SJSA1 (cell line): ENCODE results near the gene ZSCAN5C. TPM values are rescaled to one million over a fixed set of nuclear protein-coding genes. Genes with fewer than 3 reads are reported as not detected.
"Not testable (repeated sequence)": the region's sequence is repeated elsewhere in the genome, so short reads cannot be mapped to it uniquely, and the experiment has no call there.

Source experiments
- DNase-seq, 2 experiments: peaks; one replicate each; pipeline ENCODE4 v3.0.0-alpha.2; 2015 to 2020; ENCODE audit warnings: low spot score in 2 of 2, low read depth in 1 of 2
- H3K27ac ChIP-seq: fragments of 250-450 bp; sonication (Bioruptor Pico); 2 replicates; pipeline ENCODE4 v1.5.1; 2020; ENCODE audit warnings: mild to moderate bottlenecking, moderate library complexity
- H3K27me3 ChIP-seq: fragments of 250-450 bp; sonication (Bioruptor Pico); replicated peaks from 2 replicates; pipeline ENCODE4 v1.5.1; 2020; ENCODE audit warnings: mild to moderate bottlenecking, moderate library complexity
- H3K36me3 ChIP-seq: fragments of 250-450 bp; sonication (Bioruptor Pico); 2 replicates; pipeline ENCODE4 v1.5.1; 2020; ENCODE audit warnings: mild to moderate bottlenecking
- H3K4me1 ChIP-seq: fragments of 250-450 bp; sonication (Bioruptor Pico); replicated peaks from 2 replicates; pipeline ENCODE4 v1.6.1; 2021; ENCODE audit warnings: mild to moderate bottlenecking
- H3K4me3 ChIP-seq: fragments of 250-450 bp; sonication (Bioruptor Pico); 2 replicates; pipeline ENCODE4 v1.5.1; 2020; ENCODE audit warnings: mild to moderate bottlenecking
- H3K9me3 ChIP-seq: fragments of 250-450 bp; sonication (Bioruptor Pico); replicated peaks from 2 replicates; pipeline ENCODE4 v1.5.1; 2020; ENCODE audit warnings: mild to moderate bottlenecking
- total RNA-seq: library from RNA; depleted of rRNA; stranded (reverse); fragments of >200 nt; shearing (Covaris generic); gene quantifications from 2 replicates; pipeline ENCODE4 v1.2.3, GENCODE V29; 2014

ZSCAN5C gene
- total RNA-seq, 1 experiment from 2014 or later: not detected

- no peak for DNase-seq
- H3K9me3 ChIP-seq: no peaks in the 10 kb centered on the region
- H3K27ac ChIP-seq: no peak overlapping the region
- no peaks in the 10 kb centered on the region for H3K27me3 ChIP-seq
- no peaks in the 10 kb centered on the region for H3K4me1 ChIP-seq
- H3K4me3 ChIP-seq: no peak overlapping the region
- H3K36me3 ChIP-seq: no peaks in the 10 kb centered on the region
Observed at GRCh38 chr19:56174086-56174485, 28.0 kb upstream of the ZSCAN5C start.

- DNase-seq: no peak
- Histone ChIP-seq H3K27ac (no peak overlapping the region), H3K4me3 (no peak overlapping the region), H3K27me3 (no peaks in the 10 kb centered on the region), H3K4me1 (no peaks in the 10 kb centered on the region), H3K9me3 (no peaks in the 10 kb centered on the region), H3K36me3 (no peaks in the 10 kb centered on the region)
Observed at GRCh38 chr19:56174550-56174949, 27.5 kb upstream of the ZSCAN5C start.

- not testable (repeated sequence) for H3K27me3 ChIP-seq, H3K9me3 ChIP-seq, H3K4me1 ChIP-seq, DNase-seq, H3K4me3 ChIP-seq, H3K36me3 ChIP-seq, H3K27ac ChIP-seq
Observed at GRCh38 chr19:56175861-56176307, 26.2 kb upstream of the ZSCAN5C start, which contains the start of gene GALP. Gene GALP, plus strand, starts transcription at chr19:56176008. Its CDS starts 1,101 bp downstream, at chr19:56177109.

GRCh38 chr19:56176310-56176709 lies 25.8 kb upstream of the ZSCAN5C start:
- not testable (repeated sequence) for H3K4me1 ChIP-seq, H3K27ac ChIP-seq, H3K27me3 ChIP-seq, H3K4me3 ChIP-seq, H3K36me3 ChIP-seq, DNase-seq, H3K9me3 ChIP-seq

GRCh38 chr19:56176881-56177280 lies 25.2 kb upstream of the ZSCAN5C start:
- Histone ChIP-seq H3K27ac (no peak overlapping the region), H3K4me3 (no peak overlapping the region), H3K27me3 (no peaks in the 10 kb centered on the region), H3K9me3 (no peaks in the 10 kb centered on the region), H3K4me1 (no peaks in the 10 kb centered on the region), H3K36me3 (no peaks in the 10 kb centered on the region)
- no peak for DNase-seq

GRCh38 chr19:56177564-56178243 lies 24.4 kb upstream of the ZSCAN5C start:
- H3K4me3 ChIP-seq: no peak overlapping the region
- H3K27ac ChIP-seq: no peak overlapping the region
- H3K36me3 ChIP-seq: no peaks in the 10 kb centered on the region
- no peaks in the 10 kb centered on the region for H3K4me1 ChIP-seq
- H3K27me3 ChIP-seq: no peaks in the 10 kb centered on the region
- no peaks in the 10 kb centered on the region for H3K9me3 ChIP-seq
- DNase-seq: no peak

- Histone ChIP-seq H3K27me3 (no peaks in the 10 kb centered on the region), H3K9me3 (no peaks in the 10 kb centered on the region; the same call in 1 of the 2 replicates), H3K4me3 (no peak overlapping the region), H3K27ac (no peak overlapping the region), H3K36me3 (no peaks in the 10 kb centered on the region), H3K4me1 (no peaks in the 10 kb centered on the region)
- DNase-seq: no peak
Observed at GRCh38 chr19:56189785-56190184, 12.3 kb upstream of the ZSCAN5C start.

- Histone ChIP-seq H3K27ac (no peak overlapping the region), H3K4me3 (no peak overlapping the region), H3K9me3 (no peaks in the 10 kb centered on the region; the same call in 1 of the 2 replicates), H3K36me3 (no peaks in the 10 kb centered on the region), H3K4me1 (no peaks in the 10 kb centered on the region), H3K27me3 (no peaks in the 10 kb centered on the region)
- DNase-seq: no peak
Observed at GRCh38 chr19:56191115-56191514, 11.0 kb upstream of the ZSCAN5C start.

- Histone ChIP-seq H3K4me3 (no peak overlapping the region), H3K9me3 (peaks cover 3% of the 10 kb centered on the region; the same call in 1 of the 2 replicates), H3K4me1 (no peaks in the 10 kb centered on the region), H3K27ac (no peak overlapping the region), H3K36me3 (no peaks in the 10 kb centered on the region), H3K27me3 (no peaks in the 10 kb centered on the region)
- DNase-seq: no peak
Observed at GRCh38 chr19:56191711-56192110, 10.4 kb upstream of the ZSCAN5C start.

GRCh38 chr19:56193981-56194640 lies 8.0 kb upstream of the ZSCAN5C start:
- Histone ChIP-seq H3K27me3 (no peaks in the 10 kb centered on the region), H3K9me3 (0 out of 2 replicates have a peak, but pooled peaks cover 3% of the 10 kb centered on the region), H3K27ac (no peak overlapping the region), H3K36me3 (no peaks in the 10 kb centered on the region), H3K4me3 (no peak overlapping the region), H3K4me1 (no peaks in the 10 kb centered on the region)
- DNase-seq: no peak

- not testable (repeated sequence) for H3K4me1 ChIP-seq
Observed at GRCh38 chr19:56197646-56198045, 4.4 kb upstream of the ZSCAN5C start, which contains the start of gene ZSCAN5B. Gene ZSCAN5B, minus strand, starts transcription at chr19:56197783. Its CDS starts 4,731 bp downstream, at chr19:56193052.

GRCh38 chr19:56199687-56200086 lies 2.4 kb upstream of the ZSCAN5C start:
- H3K9me3 ChIP-seq: 0 out of 2 replicates have a peak, but pooled peaks cover 3% of the 10 kb centered on the region

More at GRCh38 chr19:56197646-56198045, 4.4 kb upstream of the ZSCAN5C start, which contains the start of gene ZSCAN5B:
- H3K9me3 ChIP-seq, H3K4me3 ChIP-seq, H3K27me3 ChIP-seq, DNase-seq, H3K27ac ChIP-seq, H3K36me3 ChIP-seq: not testable (repeated sequence)

GRCh38 chr19:56207581-56207980 lies 5.5 kb downstream of the ZSCAN5C start:
- not testable (repeated sequence) for H3K27me3 ChIP-seq, H3K4me1 ChIP-seq, H3K27ac ChIP-seq, DNase-seq, H3K36me3 ChIP-seq, H3K9me3 ChIP-seq, H3K4me3 ChIP-seq

More at GRCh38 chr19:56199687-56200086, 2.4 kb upstream of the ZSCAN5C start:
- Histone ChIP-seq H3K36me3 (no peaks in the 10 kb centered on the region), H3K27me3 (no peaks in the 10 kb centered on the region), H3K4me3 (no peak overlapping the region), H3K27ac (no peak overlapping the region), H3K4me1 (no peaks in the 10 kb centered on the region)
- DNase-seq: no peak

GRCh38 chr19:56209091-56209490 lies 7.0 kb downstream of the ZSCAN5C start:
- 0 out of 2 replicates have a peak, but pooled peaks cover 3% of the 10 kb centered on the region for H3K9me3 ChIP-seq
- no peak for DNase-seq
- no peak overlapping the region for H3K27ac ChIP-seq
- no peaks in the 10 kb centered on the region for H3K36me3 ChIP-seq
- H3K27me3 ChIP-seq: no peaks in the 10 kb centered on the region
- no peak overlapping the region for H3K4me3 ChIP-seq
- no peaks in the 10 kb centered on the region for H3K4me1 ChIP-seq
